Type B pancreatic cell (in vitro differentiated cells): ENCODE results near the gene ASCC3. TPM values are rescaled to one million over a fixed set of nuclear protein-coding genes. Genes with fewer than 3 reads are reported as not detected.
A peak's percentile ranks its signal among the peaks of the same experiment; 100 is the strongest.

Experiments
- DNase-seq: peaks from one replicate; pipeline ENCODE4 v3.0.0; 2021; ENCODE audit warnings: mixed read lengths; ENCODE audit not compliant: unreplicated experiment; ENCODE audit errors: extremely low spot score
- H3K27ac Mint-ChIP-seq: 2 replicates; pipeline ENCODE4 v1.8.0; 2021; ENCODE audit warnings: mild to moderate bottlenecking, mixed read lengths
- H3K27me3 Mint-ChIP-seq: 2 replicates; pipeline ENCODE4 v1.8.0; 2021; ENCODE audit warnings: mixed read lengths
- H3K36me3 Mint-ChIP-seq: 2 replicates; pipeline ENCODE4 v1.8.0; 2021; ENCODE audit warnings: mixed read lengths
- H3K4me1 Mint-ChIP-seq: one replicate; pipeline ENCODE4 v1.8.0; 2021; ENCODE audit warnings: mixed read lengths; ENCODE audit not compliant: unreplicated experiment
- H3K4me3 Mint-ChIP-seq: 2 replicates; pipeline ENCODE4 v1.8.0; 2021; ENCODE audit warnings: mild to moderate bottlenecking, mixed read lengths
- H3K9me3 Mint-ChIP-seq: 2 replicates; pipeline ENCODE4 v1.8.0; 2021; ENCODE audit warnings: mixed read lengths
- CTCF ChIP-seq: fragments of 200-600 bp; sonication (generic); conservative IDR thresholded peaks from 2 replicates; pipeline ENCODE4 v1.5.0; 2021; ENCODE audit warnings: antibody characterized with exemption, mild to moderate bottlenecking
- total RNA-seq: library from RNA; stranded (reverse); gene quantifications from 2 replicates; pipeline ENCODE4 v1.2.1, GENCODE V29; 2021; ENCODE audit warnings: low replicate concordance

ASCC3 gene
- total RNA-seq, 1 donor from 2014 or later, result 51.2 TPM

- H3K4me1 Mint-ChIP-seq, result peaks cover 12% of the 10 kb centered on the region
- no peaks in the 10 kb centered on the region for H3K36me3 Mint-ChIP-seq
- no peak overlapping the region for H3K27ac Mint-ChIP-seq
- H3K9me3 Mint-ChIP-seq, result no peaks in the 10 kb centered on the region
- DNase-seq, result no peak
- H3K4me3 Mint-ChIP-seq, result no peak overlapping the region
- no peaks in the 10 kb centered on the region for H3K27me3 Mint-ChIP-seq
- no peak for TF ChIP-seq CTCF
These were observed 2.2 kb upstream of the ASCC3 start for GRCh38 chr6:100883347-100883746.

GRCh38 chr6:100881707-100882040 lies 545 bp upstream of the ASCC3 start:
- Mint-ChIP-seq H3K36me3 (no peaks in the 10 kb centered on the region), H3K27me3 (no peaks in the 10 kb centered on the region), H3K27ac (peak overlapping the region; percentile 90), H3K4me3 (peak overlapping the region; percentile 99), H3K9me3 (no peaks in the 10 kb centered on the region), H3K4me1 (peaks cover 12% of the 10 kb centered on the region)
- no peak for DNase-seq
- no peak for TF ChIP-seq CTCF

GRCh38 chr6:100880149-100880852 lies 828 bp downstream of the ASCC3 start:
- no peaks in the 10 kb centered on the region for H3K27me3 Mint-ChIP-seq
- no peaks in the 10 kb centered on the region for H3K9me3 Mint-ChIP-seq
- H3K4me3 Mint-ChIP-seq, result peak overlapping the region; percentile 99
- DNase-seq, result no peak
- TF ChIP-seq CTCF, result no peak
- H3K36me3 Mint-ChIP-seq, result no peaks in the 10 kb centered on the region
- peaks cover 12% of the 10 kb centered on the region for H3K4me1 Mint-ChIP-seq
- H3K27ac Mint-ChIP-seq, result peak overlapping the region; percentile 90

GRCh38 chr6:100879317-100879716 lies 1.8 kb downstream of the ASCC3 start:
- H3K27ac Mint-ChIP-seq, result peak overlapping the region; percentile 38
- peaks cover 4% of the 10 kb centered on the region for H3K36me3 Mint-ChIP-seq
- peak overlapping the region; percentile 76 for H3K4me3 Mint-ChIP-seq
- TF ChIP-seq CTCF, result no peak
- DNase-seq, result no peak
- H3K27me3 Mint-ChIP-seq, result no peaks in the 10 kb centered on the region
- H3K4me1 Mint-ChIP-seq, result peaks cover 16% of the 10 kb centered on the region
- no peaks in the 10 kb centered on the region for H3K9me3 Mint-ChIP-seq

GRCh38 chr6:100877851-100878250 lies 3.3 kb downstream of the ASCC3 start:
- Mint-ChIP-seq H3K27ac (no peak overlapping the region), H3K27me3 (no peaks in the 10 kb centered on the region), H3K9me3 (peaks cover 7% of the 10 kb centered on the region), H3K4me1 (peaks cover 16% of the 10 kb centered on the region), H3K36me3 (peaks cover 13% of the 10 kb centered on the region), H3K4me3 (peak overlapping the region; percentile 1)
- no peak for DNase-seq
- TF ChIP-seq CTCF, result no peak

- TF ChIP-seq CTCF, result no peak
- no peak for DNase-seq
- Mint-ChIP-seq H3K4me3 (no peak overlapping the region), H3K27ac (no peak overlapping the region), H3K4me1 (peaks cover 8% of the 10 kb centered on the region), H3K9me3 (peaks cover 7% of the 10 kb centered on the region), H3K36me3 (peaks cover 15% of the 10 kb centered on the region), H3K27me3 (no peaks in the 10 kb centered on the region)
These were observed 4.9 kb downstream of the ASCC3 start for GRCh38 chr6:100876251-100876650.
